Measurements from ENCODE around the gene DLG5. TPM values are rescaled to one million over a fixed set of nuclear protein-coding genes. Genes with fewer than 3 reads are reported as not detected.
A peak's percentile ranks its signal among the peaks of the same experiment; 100 is the strongest.

The DLG5 gene
- total RNA-seq, 1 donor from 2014 or later: 7.8 TPM

- H3K36me3 Mint-ChIP-seq (ENCODE audit: low read depth): no peaks in the 10 kb centered on the region
- H3K27me3 Mint-ChIP-seq (ENCODE audit: low read depth): peaks cover 2% of the 10 kb centered on the region
- H3K4me1 Mint-ChIP-seq (ENCODE audit: low read depth): no peaks in the 10 kb centered on the region
- no peak for DNase-seq (ENCODE audit: low spot score)
- no peak overlapping the region for H3K27ac Mint-ChIP-seq
- H3K9me3 Mint-ChIP-seq: no peaks in the 10 kb centered on the region
- intact Hi-C loops (cut with micrococcal nuclease): no loop called here
- H3K4me3 Mint-ChIP-seq (ENCODE audit: low read depth): no peak overlapping the region
Measured at GRCh38 chr10:77940627-77941026, 14.1 kb upstream of the DLG5 start.

GRCh38 chr10:77940225-77940624, 13.7 kb upstream of the DLG5 start:
- Mint-ChIP-seq H3K4me1 (ENCODE audit: low read depth) (no peaks in the 10 kb centered on the region), H3K27ac (no peak overlapping the region), H3K36me3 (ENCODE audit: low read depth) (no peaks in the 10 kb centered on the region), H3K9me3 (no peaks in the 10 kb centered on the region), H3K4me3 (ENCODE audit: low read depth) (no peak overlapping the region), H3K27me3 (ENCODE audit: low read depth) (peaks cover 2% of the 10 kb centered on the region)
- intact Hi-C loops (cut with micrococcal nuclease): no loop called here
- no peak for DNase-seq (ENCODE audit: low spot score)

GRCh38 chr10:77939561-77940001, 13.0 kb upstream of the DLG5 start:
- no peaks in the 10 kb centered on the region for H3K9me3 Mint-ChIP-seq

GRCh38 chr10:77936697-77937567, 10.4 kb upstream of the DLG5 start:
- intact Hi-C loops (cut with micrococcal nuclease): no loop called here
- Mint-ChIP-seq H3K4me3 (ENCODE audit: low read depth) (no peak overlapping the region), H3K27ac (no peak overlapping the region), H3K27me3 (ENCODE audit: low read depth) (peaks cover 6% of the 10 kb centered on the region), H3K9me3 (no peaks in the 10 kb centered on the region), H3K4me1 (ENCODE audit: low read depth) (no peaks in the 10 kb centered on the region), H3K36me3 (ENCODE audit: low read depth) (no peaks in the 10 kb centered on the region)
- DNase-seq (ENCODE audit: low spot score): no peak

More at GRCh38 chr10:77939561-77940001, 13.0 kb upstream of the DLG5 start:
- intact Hi-C loops (cut with micrococcal nuclease): no loop called here
- H3K27ac Mint-ChIP-seq: no peak overlapping the region
- H3K36me3 Mint-ChIP-seq (ENCODE audit: low read depth): no peaks in the 10 kb centered on the region
- peaks cover 2% of the 10 kb centered on the region for H3K27me3 Mint-ChIP-seq (ENCODE audit: low read depth)
- no peak overlapping the region for H3K4me3 Mint-ChIP-seq (ENCODE audit: low read depth)
- no peak for DNase-seq (ENCODE audit: low spot score)
- no peaks in the 10 kb centered on the region for H3K4me1 Mint-ChIP-seq (ENCODE audit: low read depth)

DNA sequence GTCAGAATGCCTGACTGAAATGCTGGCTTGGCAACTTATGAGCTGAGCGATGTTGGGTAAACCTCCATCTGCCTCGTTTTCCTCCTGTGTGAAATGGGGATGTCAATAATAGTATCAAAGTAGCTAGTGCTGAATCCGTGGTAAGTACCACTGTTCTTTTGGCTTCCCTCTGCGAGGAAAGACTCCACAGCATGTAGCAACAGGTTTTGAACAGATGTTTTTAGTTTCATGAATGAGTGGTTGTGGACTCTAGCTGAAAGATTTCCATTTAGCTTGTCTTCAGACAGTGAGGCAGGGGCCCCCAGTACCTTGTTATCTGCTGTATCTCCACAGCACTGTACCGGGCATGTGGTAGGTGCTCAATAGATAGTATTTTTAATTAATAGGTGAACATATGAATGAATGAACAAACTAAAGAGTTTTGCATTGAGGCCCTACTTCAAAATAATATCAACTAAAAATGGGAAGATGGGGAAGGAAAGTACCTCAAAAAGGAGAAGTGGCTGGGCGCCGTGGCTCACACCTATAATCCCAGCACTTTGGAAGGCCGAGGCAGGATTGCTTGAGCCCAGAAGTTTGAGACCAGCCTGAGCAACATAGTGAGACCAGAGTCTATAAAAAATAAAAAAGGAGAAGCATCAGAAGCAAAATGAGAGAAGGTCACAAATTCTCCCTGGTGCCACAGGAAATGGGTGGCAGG, 5.6 kb upstream of the DLG5 start:
- H3K36me3 Mint-ChIP-seq (ENCODE audit: low read depth): no peaks in the 10 kb centered on the region
- no peaks in the 10 kb centered on the region for H3K9me3 Mint-ChIP-seq
- peaks cover 29% of the 10 kb centered on the region for H3K27me3 Mint-ChIP-seq (ENCODE audit: low read depth)
- DNase-seq (ENCODE audit: low spot score): no peak
- peaks cover 6% of the 10 kb centered on the region for H3K4me1 Mint-ChIP-seq (ENCODE audit: low read depth)
- H3K4me3 Mint-ChIP-seq (ENCODE audit: low read depth): no peak overlapping the region
- intact Hi-C loops (cut with micrococcal nuclease): no loop called here
- no peak overlapping the region for H3K27ac Mint-ChIP-seq

- Mint-ChIP-seq H3K27ac (no peak overlapping the region), H3K4me1 (ENCODE audit: low read depth) (peaks cover 10% of the 10 kb centered on the region), H3K9me3 (no peaks in the 10 kb centered on the region), H3K4me3 (ENCODE audit: low read depth) (peak overlapping the region; percentile 64), H3K36me3 (ENCODE audit: low read depth) (no peaks in the 10 kb centered on the region), H3K27me3 (ENCODE audit: low read depth) (peaks cover 39% of the 10 kb centered on the region)
- DNase-seq (ENCODE audit: low spot score): no peak
- intact Hi-C loops (cut with micrococcal nuclease): loop anchor here (5.0 to 10.0 kb wide), 3 partner anchors 53 to 107 kb away; partner anchors contain the start of gene RPS24
Measured at GRCh38 chr10:77927402-77928246, 1.1 kb upstream of the DLG5 start.

DNA sequence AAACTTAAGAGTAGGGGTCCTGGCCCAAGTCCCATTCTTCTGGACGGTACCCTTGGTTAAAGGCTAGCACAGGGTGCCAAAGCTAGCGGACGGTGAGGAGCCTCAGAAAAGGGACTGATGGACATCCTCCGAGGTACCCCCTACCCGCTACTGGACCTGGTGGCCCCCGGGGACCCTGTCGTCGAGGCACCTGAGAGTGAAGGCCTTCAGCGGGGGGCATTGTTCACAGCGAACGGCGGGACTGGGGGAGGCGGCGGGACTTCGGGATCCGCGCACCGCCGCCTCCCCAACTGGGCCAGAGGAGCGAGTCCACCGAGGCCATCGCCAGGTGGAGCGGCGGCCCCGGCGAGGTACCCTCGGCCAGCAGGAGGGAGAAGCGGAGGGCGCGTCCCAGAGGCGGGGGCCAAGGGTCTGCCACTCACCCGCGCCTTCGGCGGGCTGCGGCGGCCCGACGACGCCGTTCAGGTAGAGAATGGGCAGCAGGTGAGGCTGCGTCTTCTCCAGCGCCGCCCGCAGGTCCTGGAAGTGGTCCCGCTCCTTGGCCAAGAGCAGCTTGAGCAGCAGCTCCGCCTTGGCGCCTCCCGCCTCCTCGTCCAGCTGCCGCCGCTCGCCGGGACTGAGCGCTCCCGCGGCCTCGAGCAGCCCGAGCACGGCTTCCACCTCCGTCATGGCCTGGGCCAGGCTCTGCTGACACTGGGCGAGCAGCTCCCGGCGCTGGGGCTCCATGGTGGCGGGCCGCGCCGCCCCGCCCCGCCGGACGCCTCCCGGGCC, 575 bp downstream of the DLG5 start:
- intact Hi-C loops (cut with micrococcal nuclease): loop anchor here (5.0 to 10.0 kb wide), 3 partner anchors 51 to 109 kb away; partner anchors contain the start of gene RPS24
- peaks cover 10% of the 10 kb centered on the region for H3K4me1 Mint-ChIP-seq (ENCODE audit: low read depth)
- H3K36me3 Mint-ChIP-seq (ENCODE audit: low read depth): no peaks in the 10 kb centered on the region
- H3K27ac Mint-ChIP-seq: no peak overlapping the region
- no peak for DNase-seq (ENCODE audit: low spot score)
- no peaks in the 10 kb centered on the region for H3K9me3 Mint-ChIP-seq
- H3K4me3 Mint-ChIP-seq (ENCODE audit: low read depth): peak overlapping the region; percentile 73
- H3K27me3 Mint-ChIP-seq (ENCODE audit: low read depth): peaks cover 35% of the 10 kb centered on the region

- no peaks in the 10 kb centered on the region for H3K36me3 Mint-ChIP-seq (ENCODE audit: low read depth)
- H3K27ac Mint-ChIP-seq: no peak overlapping the region
- peak overlapping the region; percentile 73 for H3K4me3 Mint-ChIP-seq (ENCODE audit: low read depth)
- H3K4me1 Mint-ChIP-seq (ENCODE audit: low read depth): peaks cover 13% of the 10 kb centered on the region
- no peaks in the 10 kb centered on the region for H3K9me3 Mint-ChIP-seq
- no peak for DNase-seq (ENCODE audit: low spot score)
- intact Hi-C loops (cut with micrococcal nuclease): loop anchor here (5.0 to 10.0 kb wide), 3 partner anchors 51 to 109 kb away; partner anchors contain the start of gene RPS24
- peaks cover 35% of the 10 kb centered on the region for H3K27me3 Mint-ChIP-seq (ENCODE audit: low read depth)
Measured at GRCh38 chr10:77925410-77925794, 1.2 kb downstream of the DLG5 start.

DNA sequence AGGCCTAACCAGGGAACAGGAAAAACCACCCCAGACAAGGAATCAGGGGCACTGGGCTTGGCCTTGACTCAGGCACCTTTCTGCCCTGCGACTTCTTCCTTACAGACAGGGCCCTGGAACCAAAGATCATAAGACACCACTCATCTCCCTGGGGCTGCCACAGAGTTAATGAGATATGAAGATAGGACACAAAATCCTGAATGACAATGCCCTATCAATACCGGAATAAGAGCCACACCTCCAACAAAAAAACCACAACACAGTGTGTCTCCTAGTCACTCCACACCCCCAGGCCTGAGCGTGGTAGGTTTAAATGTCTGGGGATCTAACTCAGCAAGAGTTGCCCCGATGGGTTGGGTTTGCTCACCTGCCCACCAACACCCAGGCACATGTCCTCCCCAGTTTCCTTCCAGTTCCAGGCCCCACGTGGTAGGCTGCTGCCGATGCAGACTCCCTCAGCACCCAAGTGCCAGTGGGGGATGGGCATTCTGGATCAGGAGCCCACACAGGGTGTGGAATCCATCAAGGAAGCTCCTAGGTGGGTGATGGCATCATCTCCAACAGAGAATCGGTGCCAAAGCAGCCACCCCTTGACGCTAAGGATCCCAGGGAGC, 3.9 kb downstream of the DLG5 start:
- Mint-ChIP-seq H3K27me3 (ENCODE audit: low read depth) (peaks cover 18% of the 10 kb centered on the region), H3K4me1 (ENCODE audit: low read depth) (peaks cover 12% of the 10 kb centered on the region), H3K9me3 (no peaks in the 10 kb centered on the region), H3K4me3 (ENCODE audit: low read depth) (no peak overlapping the region), H3K36me3 (ENCODE audit: low read depth) (no peaks in the 10 kb centered on the region), H3K27ac (no peak overlapping the region)
- DNase-seq (ENCODE audit: low spot score): no peak
- intact Hi-C loops (cut with micrococcal nuclease): loop anchor here (10.0 kb wide), 2 partner anchors 48 to 112 kb away; partner anchors contain the start of gene RPS24

DNA sequence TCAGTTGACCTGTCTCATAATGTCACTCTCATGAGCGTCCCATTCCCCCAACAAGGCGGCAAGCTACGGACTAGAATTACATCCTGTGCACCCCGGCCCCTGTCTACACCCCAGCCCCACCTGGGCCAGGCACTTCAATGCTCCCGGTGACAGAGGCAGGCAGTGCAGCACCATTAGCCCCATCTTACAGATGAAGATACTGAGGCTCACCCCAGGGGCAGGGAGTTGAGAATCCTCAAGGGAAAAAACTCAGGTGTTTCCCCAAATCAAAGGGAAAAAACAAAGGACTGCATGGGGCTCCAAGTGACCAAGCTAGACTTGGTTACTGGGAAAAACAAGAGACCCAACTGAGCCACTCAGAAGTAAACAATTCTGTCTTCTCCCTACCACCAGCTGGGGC, 4.5 kb downstream of the DLG5 start:
- no peaks in the 10 kb centered on the region for H3K36me3 Mint-ChIP-seq (ENCODE audit: low read depth)
- DNase-seq (ENCODE audit: low spot score): no peak
- H3K4me1 Mint-ChIP-seq (ENCODE audit: low read depth): peaks cover 7% of the 10 kb centered on the region
- no peak overlapping the region for H3K27ac Mint-ChIP-seq
- H3K27me3 Mint-ChIP-seq (ENCODE audit: low read depth): peaks cover 13% of the 10 kb centered on the region
- intact Hi-C loops (cut with micrococcal nuclease): loop anchor here (10.0 kb wide), 2 partner anchors 47 to 113 kb away; partner anchors contain the start of gene RPS24
- H3K9me3 Mint-ChIP-seq: no peaks in the 10 kb centered on the region
- H3K4me3 Mint-ChIP-seq (ENCODE audit: low read depth): no peak overlapping the region

DNA sequence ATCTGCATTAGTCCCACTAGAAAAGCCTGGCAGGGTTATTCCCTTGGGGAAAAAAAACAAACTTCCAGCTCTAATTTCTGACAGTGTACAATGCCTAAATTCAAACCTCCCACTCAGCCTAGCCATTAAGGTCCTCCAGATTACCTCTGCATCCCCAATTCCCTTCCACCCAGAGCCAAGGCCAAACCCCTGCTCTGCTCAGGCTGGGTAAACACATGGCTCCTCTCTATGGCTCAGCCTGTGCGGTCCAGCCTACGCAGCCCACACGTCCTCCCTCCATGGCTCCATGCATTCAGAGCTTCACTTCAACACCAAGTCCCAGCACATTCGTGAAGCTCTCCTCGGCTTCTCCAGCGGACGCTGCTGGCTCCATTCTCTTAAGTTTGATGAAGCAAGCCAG, 5.2 kb downstream of the DLG5 start:
- no peak for DNase-seq (ENCODE audit: low spot score)
- no peak overlapping the region for H3K4me3 Mint-ChIP-seq (ENCODE audit: low read depth)
- H3K36me3 Mint-ChIP-seq (ENCODE audit: low read depth): no peaks in the 10 kb centered on the region
- peaks cover 13% of the 10 kb centered on the region for H3K27me3 Mint-ChIP-seq (ENCODE audit: low read depth)
- peaks cover 7% of the 10 kb centered on the region for H3K4me1 Mint-ChIP-seq (ENCODE audit: low read depth)
- no peak overlapping the region for H3K27ac Mint-ChIP-seq
- no peaks in the 10 kb centered on the region for H3K9me3 Mint-ChIP-seq
- intact Hi-C loops (cut with micrococcal nuclease): loop anchor here (10.0 kb wide), 2 partner anchors 47 to 113 kb away; partner anchors contain the start of gene RPS24

All from activated T-helper 2 cell treated with anti-CD3 and anti-CD28 coated beads, Interferon-gamma antibody, Interleukin-2, Interleukin-4, amounts not matched to agents 10 μg/mL and 5 μg/mL and 100 μg/mL, durations not matched to agents 14 hours and 24 hours and 36 hours (primary cell).